A673 (cell line): ENCODE measurements around the gene SCAANT1. TPM values are rescaled to one million over a fixed set of nuclear protein-coding genes. Genes with fewer than 3 reads are reported as not detected.

ENCODE experiments used
- BruUV-seq: library from RNA; stranded (reverse); fragments of 400-500 nt; replicated peaks from 2 replicates; lab custom pipeline; 2021; lab: Mats Ljungman, UMichigan
- CTCF ChIA-PET: fragments of 300-600 bp; sonication (Branson Sonifier 250); formaldehyde crosslinking; loops from one replicate; lab custom pipeline; 2022; ENCODE audit warnings: antibody characterized with exemption; lab: Charles Lee
- POLR2A ChIA-PET: fragments of 300-600 bp; sonication (Branson Sonifier 250); formaldehyde crosslinking; loops from one replicate; lab custom pipeline; 2022; ENCODE audit warnings: antibody characterized with exemption; ENCODE audit not compliant: low non-redundant PET; lab: Charles Lee
- DNase-seq: peaks from one replicate; pipeline ENCODE4 v3.0.0-alpha.2; 2015; ENCODE audit warnings: low spot score
- H3K27ac ChIP-seq: fragments of 200-600 bp; sonication (generic); 2 replicates; pipeline ENCODE4 v1.5.1; 2016; ENCODE audit warnings: mixed run types, low read depth, mild to moderate bottlenecking, mixed read lengths, antibody characterized with exemption, low read length; ENCODE audit not compliant: poor library complexity, severe bottlenecking
- H3K27me3 ChIP-seq: fragments of 200-600 bp; sonication (generic); replicated peaks from 2 replicates; pipeline ENCODE4 v1.6.1; 2017; ENCODE audit warnings: mixed run types, low read depth, mild to moderate bottlenecking, mixed read lengths, antibody characterized with exemption, low read length; ENCODE audit not compliant: insufficient read depth, poor library complexity
- H3K36me3 ChIP-seq: fragments of 200-600 bp; sonication (generic); 2 replicates; pipeline ENCODE4 v1.6.1; 2016; ENCODE audit warnings: mixed run types, mild to moderate bottlenecking, mixed read lengths, antibody characterized with exemption, low read length; ENCODE audit not compliant: insufficient read depth, poor library complexity, severe bottlenecking
- H3K4me1 ChIP-seq: fragments of 200-600 bp; sonication (generic); 2 replicates; pipeline ENCODE4 v1.6.1; 2017; ENCODE audit warnings: mixed run types, mild to moderate bottlenecking, mixed read lengths, antibody characterized with exemption, low read length; ENCODE audit not compliant: insufficient read depth, poor library complexity, severe bottlenecking
- H3K4me3 ChIP-seq: fragments of 200-600 bp; sonication (generic); 2 replicates; pipeline ENCODE4 v1.5.1; 2016; ENCODE audit warnings: low read depth, mixed run types, mild to moderate bottlenecking, mixed read lengths, low read length; ENCODE audit not compliant: poor library complexity, severe bottlenecking
- H3K9me3 ChIP-seq: fragments of 200-600 bp; sonication (generic); 2 replicates; pipeline ENCODE4 v1.6.1; 2016; ENCODE audit warnings: mixed run types, low read depth, mild to moderate bottlenecking, mixed read lengths, antibody characterized with exemption, low read length; ENCODE audit not compliant: poor library complexity, severe bottlenecking
- EZH2 ChIP-seq: fragments of 200-600 bp; sonication (generic); IDR thresholded peaks from 2 replicates; pipeline ENCODE4 v1.6.1; 2017; ENCODE audit warnings: borderline replicate concordance, low read depth, mild to moderate bottlenecking, mixed read lengths, antibody characterized with exemption, low read length; ENCODE audit not compliant: poor library complexity, severe bottlenecking
- intact Hi-C: fragments of 100-400 bp; cut with micrococcal nuclease; formaldehyde crosslinking; loops from one replicate; pipeline ENCODE4 v1.10.0; 2022; ENCODE audit not compliant: unreplicated experiment
- total RNA-seq: library from RNA; stranded (reverse); gene quantifications from 2 replicates; pipeline ENCODE4 v1.2.3, GENCODE V29; 2021
- TF ChIP-seq, protein P1 (sequence below): fragments of 300-800, 200-600 bp; sonication (generic); conservative IDR thresholded peaks from 2 replicates; pipeline ENCODE4 v1.5.1; 2017; ENCODE audit warnings: low read depth, mild to moderate bottlenecking, antibody characterized with exemption, low read length, moderate library complexity, mixed read lengths

Gene SCAANT1
- total RNA-seq, 1 experiment from 2014 or later, result not detected

DNA sequence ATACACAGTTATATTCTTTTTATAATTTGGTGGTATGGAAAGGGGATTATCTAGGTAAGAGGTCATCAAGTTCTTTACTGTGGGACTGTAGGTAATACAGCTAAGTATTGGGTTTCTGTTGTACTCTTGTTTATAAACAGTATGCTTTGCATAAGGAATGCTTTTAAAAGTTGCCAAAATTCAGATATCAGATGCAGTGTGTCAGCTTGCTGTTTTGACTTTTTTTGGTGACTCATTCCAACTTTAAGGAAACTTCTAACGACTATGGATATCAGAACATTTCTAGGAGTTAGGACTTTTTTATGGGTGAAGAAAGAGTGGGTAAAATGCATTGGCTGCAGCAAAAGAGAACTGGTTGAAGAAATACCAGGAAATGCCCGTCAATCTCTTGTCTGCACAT, 2.8 kb downstream of the SCAANT1 start:
- no peaks in the 10 kb centered on the region for H3K27me3 ChIP-seq
- intact Hi-C loops, result no loop called here
- TF ChIP-seq, protein P1, sequence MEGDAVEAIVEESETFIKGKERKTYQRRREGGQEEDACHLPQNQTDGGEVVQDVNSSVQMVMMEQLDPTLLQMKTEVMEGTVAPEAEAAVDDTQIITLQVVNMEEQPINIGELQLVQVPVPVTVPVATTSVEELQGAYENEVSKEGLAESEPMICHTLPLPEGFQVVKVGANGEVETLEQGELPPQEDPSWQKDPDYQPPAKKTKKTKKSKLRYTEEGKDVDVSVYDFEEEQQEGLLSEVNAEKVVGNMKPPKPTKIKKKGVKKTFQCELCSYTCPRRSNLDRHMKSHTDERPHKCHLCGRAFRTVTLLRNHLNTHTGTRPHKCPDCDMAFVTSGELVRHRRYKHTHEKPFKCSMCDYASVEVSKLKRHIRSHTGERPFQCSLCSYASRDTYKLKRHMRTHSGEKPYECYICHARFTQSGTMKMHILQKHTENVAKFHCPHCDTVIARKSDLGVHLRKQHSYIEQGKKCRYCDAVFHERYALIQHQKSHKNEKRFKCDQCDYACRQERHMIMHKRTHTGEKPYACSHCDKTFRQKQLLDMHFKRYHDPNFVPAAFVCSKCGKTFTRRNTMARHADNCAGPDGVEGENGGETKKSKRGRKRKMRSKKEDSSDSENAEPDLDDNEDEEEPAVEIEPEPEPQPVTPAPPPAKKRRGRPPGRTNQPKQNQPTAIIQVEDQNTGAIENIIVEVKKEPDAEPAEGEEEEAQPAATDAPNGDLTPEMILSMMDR, result no peak
- no peak for TF ChIP-seq EZH2
- CTCF ChIA-PET, result no interaction called here
- H3K36me3 ChIP-seq, result no peaks in the 10 kb centered on the region
- H3K9me3 ChIP-seq, result no peaks in the 10 kb centered on the region
- H3K27ac ChIP-seq, result no peak overlapping the region
- no peaks in the 10 kb centered on the region for H3K4me1 ChIP-seq
- BruUV-seq, result no TSS peak
- DNase-seq, result no peak
- H3K4me3 ChIP-seq, result no peak overlapping the region
- POLR2A ChIA-PET, result no interaction called here

DNA sequence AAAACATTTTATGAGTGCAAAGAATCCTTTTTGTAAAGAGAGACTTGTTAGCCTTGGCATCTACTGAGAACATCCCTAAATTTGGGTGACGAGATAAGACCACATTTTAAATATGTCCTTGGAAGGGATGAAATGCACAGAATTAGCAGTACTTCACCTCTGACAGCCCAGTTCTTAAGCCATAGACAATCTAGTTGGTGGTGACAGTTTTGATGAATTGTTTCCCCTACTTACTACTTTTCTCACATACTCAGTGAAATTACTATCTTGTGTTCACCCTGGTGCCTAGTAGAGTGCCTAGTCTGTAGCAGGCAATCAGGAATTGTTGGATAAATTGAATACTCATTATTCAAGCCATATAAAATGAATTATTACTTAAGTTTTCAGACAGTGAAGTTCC, 3.4 kb downstream of the SCAANT1 start:
- intact Hi-C loops, result no loop called here
- H3K4me1 ChIP-seq, result no peaks in the 10 kb centered on the region
- H3K36me3 ChIP-seq, result no peaks in the 10 kb centered on the region
- BruUV-seq, result no TSS peak
- H3K27ac ChIP-seq, result no peak overlapping the region
- no peaks in the 10 kb centered on the region for H3K9me3 ChIP-seq
- H3K27me3 ChIP-seq, result no peaks in the 10 kb centered on the region
- POLR2A ChIA-PET, result no interaction called here
- TF ChIP-seq, protein P1, result no peak
- TF ChIP-seq EZH2, result no peak
- CTCF ChIA-PET, result no interaction called here
- no peak for DNase-seq
- no peak overlapping the region for H3K4me3 ChIP-seq

DNA sequence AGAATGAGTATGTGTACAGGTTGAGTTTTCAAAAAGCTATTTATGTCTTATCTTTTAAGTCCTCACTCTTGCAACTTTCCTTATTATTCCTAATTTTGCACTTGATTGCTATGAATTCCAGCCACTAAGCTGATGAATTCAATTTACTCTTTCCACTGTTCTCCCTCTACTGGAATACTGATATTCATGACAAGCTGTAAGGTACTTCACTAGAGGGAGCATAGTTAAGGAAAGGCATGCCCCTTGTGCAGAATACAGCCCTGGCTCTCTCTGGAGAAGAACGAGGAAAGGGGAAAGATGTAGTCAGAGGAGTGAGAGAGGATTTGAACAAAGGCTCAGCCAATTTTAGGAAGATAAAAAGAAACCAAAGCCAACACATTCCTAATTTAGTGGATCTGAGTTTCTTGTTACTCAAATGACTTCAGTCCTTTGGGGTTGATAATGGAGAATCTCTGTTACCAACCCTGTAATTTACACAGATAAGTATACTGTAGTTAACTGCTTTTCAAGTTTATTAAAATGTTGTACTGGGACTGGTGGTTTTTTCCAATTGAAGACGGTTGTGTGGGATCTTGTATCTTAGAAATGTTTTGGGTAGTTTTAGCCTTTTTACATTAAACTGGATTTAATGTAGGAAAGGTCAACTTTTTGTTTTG, 4.0 kb downstream of the SCAANT1 start:
- no peaks in the 10 kb centered on the region for H3K36me3 ChIP-seq
- intact Hi-C loops, result no loop called here
- POLR2A ChIA-PET, result no interaction called here
- CTCF ChIA-PET, result no interaction called here
- H3K9me3 ChIP-seq, result no peaks in the 10 kb centered on the region
- no peak for DNase-seq
- TF ChIP-seq, protein P1, result no peak
- TF ChIP-seq EZH2, result no peak
- H3K27ac ChIP-seq, result no peak overlapping the region
- no peaks in the 10 kb centered on the region for H3K4me1 ChIP-seq
- no peaks in the 10 kb centered on the region for H3K27me3 ChIP-seq
- no TSS peak for BruUV-seq
- H3K4me3 ChIP-seq, result no peak overlapping the region
